Measurements from ENCODE around the gene KRTAP3-2. TPM values are rescaled to one million over a fixed set of nuclear protein-coding genes. Genes with fewer than 3 reads are reported as not detected.

KRTAP3-2 gene
- total RNA-seq, 2 experiments from 2014 or later: not detected

GRCh38 chr17:40949418-40949817 lies 50.3 kb downstream of the KRTAP3-2 start:
- ChIA-PET POLR2A (no interaction called here), CTCF (no interaction called here)
- no peak overlapping the region for H3K4me3 Mint-ChIP-seq
- no peaks in the 10 kb centered on the region for H3K4me1 Mint-ChIP-seq (ENCODE audit: low read depth)
- intact Hi-C loops (cut with micrococcal nuclease): no loop called here
- TF ChIP-seq CTCF (IDR thresholded peaks at IDR 0.05): no peak
- H3K36me3 Mint-ChIP-seq (ENCODE audit: low read depth): no peaks in the 10 kb centered on the region
- no peak overlapping the region for H3K27ac Mint-ChIP-seq
- no peak for ATAC-seq
- H3K27me3 Mint-ChIP-seq: peaks cover 41% of the 10 kb centered on the region
- H3K9me3 Mint-ChIP-seq: no peaks in the 10 kb centered on the region
- no peak for DNase-seq

Other genes with a start within 250 kb of the KRTAP3-2 start
- gene KRT25, start 244.6 kb downstream of the KRTAP3-2 start, total RNA-seq: not detected
- gene KRT26, start 227.7 kb downstream of the KRTAP3-2 start, total RNA-seq: not detected
- gene KRT27, start 217.4 kb downstream of the KRTAP3-2 start, total RNA-seq: not detected
- not detected for gene KRT28, start 199.9 kb downstream of the KRTAP3-2 start, total RNA-seq
- 10 to 100 TPM; 26.9 to 31.3 TPM for gene KRT10, start 177.3 kb downstream of the KRTAP3-2 start, total RNA-seq
- gene KRT12, start 132.7 kb downstream of the KRTAP3-2 start, total RNA-seq: not detected
- gene KRT20, start 114.7 kb downstream of the KRTAP3-2 start, total RNA-seq: not detected
- gene KRT23, start 62.3 kb downstream of the KRTAP3-2 start, total RNA-seq: not detected
- not detected for gene KRT39, start 33.0 kb downstream of the KRTAP3-2 start, total RNA-seq
- gene KRT40, start 15.6 kb downstream of the KRTAP3-2 start, total RNA-seq: not detected
- gene KRTAP3-3, start 5.7 kb downstream of the KRTAP3-2 start, total RNA-seq: not detected
- not detected for gene KRTAP3-1, start 9.2 kb upstream of the KRTAP3-2 start, total RNA-seq
- not detected for gene KRTAP1-5, start 27.3 kb upstream of the KRTAP3-2 start, total RNA-seq
- gene KRTAP1-4, start 30.3 kb upstream of the KRTAP3-2 start, total RNA-seq: not detected
- not detected for gene KRTAP1-3, start 35.0 kb upstream of the KRTAP3-2 start, total RNA-seq
- not detected for gene KRTAP1-1, start 41.5 kb upstream of the KRTAP3-2 start, total RNA-seq
- gene KRTAP2-1, start 47.4 kb upstream of the KRTAP3-2 start, total RNA-seq: not detected
- not detected for gene KRTAP2-2, start 55.3 kb upstream of the KRTAP3-2 start, total RNA-seq
- gene KRTAP2-3, start 60.2 kb upstream of the KRTAP3-2 start, total RNA-seq: not detected
- not detected for gene KRTAP2-4, start 66.0 kb upstream of the KRTAP3-2 start, total RNA-seq
- not detected for gene KRTAP4-7, start 84.2 kb upstream of the KRTAP3-2 start, total RNA-seq
- not detected for gene KRTAP4-8, start 98.2 kb upstream of the KRTAP3-2 start, total RNA-seq
- not detected for gene KRTAP4-16, start 102.3 kb upstream of the KRTAP3-2 start, total RNA-seq
- gene KRTAP4-9, start 105.5 kb upstream of the KRTAP3-2 start, total RNA-seq: not detected
- gene KRTAP4-11, start 118.5 kb upstream of the KRTAP3-2 start, total RNA-seq: not detected
- gene KRTAP4-12, start 124.3 kb upstream of the KRTAP3-2 start, total RNA-seq: not detected
- gene KRTAP4-6, start 140.6 kb upstream of the KRTAP3-2 start, total RNA-seq: not detected
- gene KRTAP4-5, start 149.9 kb upstream of the KRTAP3-2 start, total RNA-seq: not detected
- not detected for gene KRTAP4-4, start 160.8 kb upstream of the KRTAP3-2 start, total RNA-seq
- not detected for gene KRTAP4-3, start 168.3 kb upstream of the KRTAP3-2 start, total RNA-seq
- gene KRTAP4-2, start 178.3 kb upstream of the KRTAP3-2 start, total RNA-seq: not detected
- not detected for gene KRTAP4-1, start 185.0 kb upstream of the KRTAP3-2 start, total RNA-seq
- gene KRTAP9-1, start 190.0 kb upstream of the KRTAP3-2 start, total RNA-seq: not detected
- not detected for gene KRTAP9-2, start 226.7 kb upstream of the KRTAP3-2 start, total RNA-seq
- not detected for gene KRTAP9-3, start 232.5 kb upstream of the KRTAP3-2 start, total RNA-seq
- not detected for gene KRTAP9-8, start 238.1 kb upstream of the KRTAP3-2 start, total RNA-seq
- gene KRTAP9-4, start 249.8 kb upstream of the KRTAP3-2 start, total RNA-seq: not detected

Measured in activated CD8-positive, alpha-beta T cell treated with anti-CD3 and anti-CD28 coated beads for 36 hours (primary cell).